ENCODE results near the gene ERBB3.

ERBB3 gene

GRCh38 chr12:56118688-56119357 is 38.9 kb downstream of the ERBB3 start:
- Histone ChIP-seq H3K4me3 (peak overlapping the region; percentile 98), H3K27ac (peak overlapping the region; percentile 96 to 99)
- no peak for TF ChIP-seq CTCF (IDR thresholded peaks at IDR 0.05)
- DNase-seq (ENCODE audit: low spot score) = no peak

- peak; percentile 87 for DNase-seq (ENCODE audit: low spot score)
These were observed 39.4 kb downstream of the ERBB3 start for GRCh38 chr12:56119361-56119796.

GRCh38 chr12:56120158-56120846 is 40.3 kb downstream of the ERBB3 start:
- no peak for DNase-seq (ENCODE audit: low spot score)
- no peak overlapping the region for H3K4me3 ChIP-seq
- peak overlapping the region; percentile 96 to 99 for H3K27ac ChIP-seq
- TF ChIP-seq CTCF (IDR thresholded peaks at IDR 0.05) = no peak

More at GRCh38 chr12:56119361-56119796, 39.4 kb downstream of the ERBB3 start:
- Histone ChIP-seq H3K27ac (peak overlapping the region; percentile 96 to 99), H3K4me3 (peak overlapping the region; percentile 98)
- TF ChIP-seq CTCF (IDR thresholded peaks at IDR 0.05) = peak; percentile 66

GRCh38 chr12:56121204-56121870 is 41.4 kb downstream of the ERBB3 start:
- Histone ChIP-seq H3K4me3 (no peak overlapping the region), H3K27ac (peak overlapping the region in 1 of 2 donors; percentile 12)
- DNase-seq (ENCODE audit: low spot score) = no peak
- no peak for TF ChIP-seq CTCF (IDR thresholded peaks at IDR 0.05)

- DNase-seq (ENCODE audit: low spot score) = no peak
- Histone ChIP-seq H3K27ac (no peak overlapping the region), H3K4me3 (no peak overlapping the region)
- no peak for TF ChIP-seq CTCF (IDR thresholded peaks at IDR 0.05)
These were observed 42.7 kb downstream of the ERBB3 start for GRCh38 chr12:56122637-56123036.

- Histone ChIP-seq H3K27ac (no peak overlapping the region), H3K4me3 (no peak overlapping the region)
- DNase-seq (ENCODE audit: low spot score) = no peak
- no peak for TF ChIP-seq CTCF (IDR thresholded peaks at IDR 0.05)
These were observed 44.2 kb downstream of the ERBB3 start for GRCh38 chr12:56124133-56124532.
